HG03354 (cell line): ENCODE results near the gene ATP2B2.

ENCODE experiments used
- ATAC-seq: cut with Tn5 transposase; IDR thresholded peaks from one replicate; pipeline ENCODE4 v1.9.1; 2021; ENCODE audit warnings: mild to moderate bottlenecking; ENCODE audit not compliant: unreplicated experiment, poor library complexity, severe bottlenecking

The ATP2B2 gene

DNA sequence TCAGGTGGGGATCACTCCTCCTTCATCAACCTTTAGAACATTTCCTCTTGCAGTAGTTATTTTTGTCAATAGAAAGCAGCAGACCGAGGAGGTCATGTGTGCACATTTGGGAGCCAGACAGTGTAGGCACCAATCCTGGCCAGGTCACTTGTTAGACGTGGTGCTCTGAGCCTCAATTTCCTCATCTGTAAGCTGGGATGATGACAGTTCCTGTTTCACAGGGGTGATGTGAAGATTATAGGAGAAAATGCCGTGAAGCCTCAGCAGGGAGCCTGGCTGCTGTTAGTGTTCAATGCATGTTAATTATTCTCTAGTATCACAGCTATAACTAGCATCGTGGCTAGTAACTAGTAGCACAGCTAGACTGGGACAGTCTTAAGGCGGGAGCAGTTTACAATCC, 64.7 kb downstream of the ATP2B2 start:
- ATAC-seq = no peak

DNA sequence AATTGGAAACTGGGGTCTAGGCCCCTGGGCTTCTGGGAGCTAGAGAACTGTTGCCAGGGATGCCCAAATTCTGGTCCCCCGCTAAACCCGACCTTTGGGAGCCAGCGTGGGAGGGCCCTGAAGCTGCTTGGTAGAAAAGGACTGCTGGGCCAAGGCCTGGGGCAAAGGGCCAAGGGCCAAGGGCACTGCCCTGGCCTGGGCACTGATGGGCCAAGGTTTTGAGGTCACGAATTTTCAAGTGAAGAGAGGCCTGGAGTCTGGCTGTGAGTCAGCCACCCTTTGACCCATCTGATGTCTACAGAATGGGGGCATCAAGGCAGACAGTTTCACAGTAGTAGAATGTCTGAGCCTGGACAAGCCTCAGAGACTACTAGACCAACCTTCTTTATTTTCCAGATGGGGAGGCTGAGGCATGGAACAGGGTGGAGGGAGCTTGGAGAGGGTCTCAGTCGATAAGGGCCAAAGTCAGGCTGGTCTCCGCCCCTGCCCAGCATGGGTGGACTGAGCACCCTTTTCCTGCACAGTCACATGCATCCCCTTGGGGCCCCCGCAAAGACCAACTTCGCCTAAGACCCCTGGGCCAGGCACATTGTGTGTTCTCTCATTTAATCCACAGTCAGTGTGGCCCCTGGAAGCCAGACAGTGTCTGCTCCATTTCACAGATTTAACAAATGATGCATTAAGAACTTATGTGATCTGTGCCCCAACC, 66.3 kb downstream of the ATP2B2 start:
- ATAC-seq = no peak

GRCh38 chr3:10437995-10438901, 67.1 kb downstream of the ATP2B2 start:
- ATAC-seq = no peak

GRCh38 chr3:10437272-10437994, 68.0 kb downstream of the ATP2B2 start:
- no peak for ATAC-seq

- ATAC-seq = no peak
These were observed 69.5 kb downstream of the ATP2B2 start for GRCh38 chr3:10435850-10436249.

- ATAC-seq = no peak
These were observed 70.4 kb downstream of the ATP2B2 start for GRCh38 chr3:10434938-10435336.

DNA sequence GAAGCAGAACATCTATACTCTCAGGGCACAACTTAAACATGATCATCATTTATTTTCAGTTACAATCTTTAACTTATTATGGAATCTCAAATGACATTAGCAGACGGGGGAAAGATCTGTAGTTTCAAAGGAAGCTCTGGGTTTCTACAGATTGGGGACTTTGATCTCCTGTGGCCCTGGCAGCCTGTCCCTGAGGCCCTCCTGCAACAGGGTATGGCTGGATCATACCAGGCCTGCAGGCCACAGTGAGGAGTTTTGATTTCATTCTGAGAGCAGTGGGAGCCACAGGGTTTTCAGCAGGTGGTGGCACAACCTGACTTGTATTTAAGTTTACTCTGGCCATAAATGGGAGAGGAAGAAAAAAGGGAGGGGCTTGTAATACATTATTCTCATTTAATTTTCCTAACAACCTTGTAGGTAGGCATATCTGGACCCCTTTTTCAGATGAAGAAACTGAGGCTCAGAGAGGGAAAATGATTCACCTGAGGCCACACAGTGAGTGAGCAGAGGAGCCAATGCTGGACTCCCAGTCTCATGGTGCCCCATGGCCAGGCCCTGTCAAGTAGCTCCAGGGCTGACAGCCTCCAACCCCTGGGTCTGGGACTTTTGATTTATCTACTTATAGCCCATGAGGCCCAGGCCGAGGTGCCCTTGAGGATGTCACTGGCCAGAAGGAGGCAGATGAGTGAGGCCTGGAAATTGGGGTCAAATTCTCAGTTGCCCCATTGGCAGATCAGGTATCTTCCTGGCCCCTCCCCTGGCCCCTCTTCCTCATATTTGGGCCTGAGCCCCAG, 71.0 kb downstream of the ATP2B2 start:
- ATAC-seq = no peak

- ATAC-seq = no peak
These were observed 72.5 kb downstream of the ATP2B2 start for GRCh38 chr3:10432931-10433330.

- ATAC-seq = no peak
These were observed 73.1 kb downstream of the ATP2B2 start for GRCh38 chr3:10432156-10432845.

GRCh38 chr3:10430805-10431204, 74.6 kb downstream of the ATP2B2 start:
- ATAC-seq = no peak

DNA sequence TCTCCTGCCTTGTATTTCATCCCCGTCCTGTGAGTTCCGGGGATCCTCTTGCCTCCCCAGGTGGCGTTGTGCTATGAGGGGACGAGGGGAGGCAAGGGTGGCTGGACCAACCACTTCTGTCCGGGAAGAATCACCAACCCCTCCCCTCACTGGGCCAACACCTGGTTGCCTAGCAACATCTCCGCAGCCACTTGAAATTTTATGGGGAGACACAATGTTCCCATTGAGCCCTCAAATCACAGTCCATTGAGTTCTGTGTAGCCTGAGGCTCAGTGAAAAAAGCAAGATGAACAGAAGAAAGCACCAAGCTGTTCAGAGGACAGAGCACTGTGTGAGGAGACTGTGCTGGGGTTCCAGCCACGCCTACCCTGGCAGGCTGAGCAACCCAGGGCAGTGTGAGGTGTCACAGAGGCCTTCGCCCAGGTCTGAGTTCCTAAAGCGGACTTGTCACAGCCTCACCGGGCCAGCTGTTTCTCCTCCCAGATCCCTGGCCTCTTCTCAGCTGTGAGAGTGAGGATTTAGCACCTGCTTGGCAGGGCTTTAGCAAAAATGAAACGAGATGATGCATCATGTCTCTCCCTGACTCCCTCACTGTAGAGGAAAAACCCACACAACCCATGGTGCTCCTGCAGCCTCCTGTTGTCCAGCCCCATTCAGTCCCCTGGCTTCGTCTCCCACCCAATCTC, 76.8 kb downstream of the ATP2B2 start:
- no peak for ATAC-seq

DNA sequence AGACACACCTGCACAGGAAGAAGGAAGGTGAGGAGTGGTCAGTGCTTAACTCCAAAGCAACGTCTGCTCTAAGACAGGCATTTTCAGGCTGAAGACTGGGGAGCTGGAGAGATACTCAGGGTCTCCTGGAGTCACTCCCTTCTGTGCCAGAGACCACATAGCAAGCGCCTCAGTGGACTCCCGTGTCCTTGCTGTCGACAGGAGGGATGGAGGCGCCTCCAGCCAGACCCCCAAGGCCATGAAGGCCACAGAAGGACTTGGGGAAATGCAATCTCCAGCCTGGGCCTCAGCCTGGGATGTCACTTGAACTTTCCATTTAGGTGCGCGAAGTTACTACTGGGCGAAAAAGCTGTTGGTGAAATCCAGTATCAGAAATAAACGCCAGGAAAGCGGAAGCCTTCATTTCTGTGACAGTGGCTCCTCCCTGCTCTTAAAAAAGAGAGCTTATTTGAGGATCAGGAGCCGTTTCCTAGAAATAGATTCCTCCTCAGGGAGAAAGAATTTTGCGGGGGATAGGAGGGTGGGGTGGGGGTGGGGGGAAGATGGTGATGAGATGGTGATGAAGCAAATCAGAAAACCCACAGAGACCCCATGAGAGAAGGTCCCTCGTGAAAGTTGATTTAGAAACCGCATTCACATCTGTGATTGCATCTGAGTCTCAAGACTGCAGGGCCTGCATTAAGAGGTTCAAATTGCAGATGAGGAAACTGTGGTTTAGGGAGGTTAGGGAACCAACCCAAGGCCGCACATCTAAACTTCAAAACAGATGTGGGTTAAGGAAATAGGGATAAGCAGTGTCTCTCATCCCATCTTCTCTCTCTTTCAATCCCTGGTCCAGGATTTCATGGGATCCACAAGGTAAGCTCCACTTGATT, 78.8 kb downstream of the ATP2B2 start:
- ATAC-seq = no peak

GRCh38 chr3:10423171-10423882, 82.1 kb downstream of the ATP2B2 start:
- ATAC-seq = no peak

DNA sequence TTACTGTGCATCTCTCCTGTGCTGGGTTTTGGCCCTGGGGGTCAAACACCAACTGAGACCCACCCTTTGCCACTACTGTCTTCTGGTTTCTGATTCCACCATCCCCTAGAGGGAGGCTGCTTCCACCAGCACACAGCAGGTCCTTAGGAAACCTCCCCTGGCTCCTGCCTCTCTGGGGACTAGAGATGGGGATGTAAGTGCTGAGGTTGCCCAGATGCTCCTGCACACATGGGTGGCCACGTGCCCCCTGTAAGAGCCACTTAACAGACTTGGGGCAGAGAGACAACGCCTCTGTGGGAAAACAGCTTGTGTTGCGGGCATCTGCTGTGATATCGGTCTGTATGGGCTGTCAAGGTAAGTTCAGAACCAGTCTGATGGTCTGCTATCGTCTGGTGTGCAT, 83.4 kb downstream of the ATP2B2 start:
- no peak for ATAC-seq

DNA sequence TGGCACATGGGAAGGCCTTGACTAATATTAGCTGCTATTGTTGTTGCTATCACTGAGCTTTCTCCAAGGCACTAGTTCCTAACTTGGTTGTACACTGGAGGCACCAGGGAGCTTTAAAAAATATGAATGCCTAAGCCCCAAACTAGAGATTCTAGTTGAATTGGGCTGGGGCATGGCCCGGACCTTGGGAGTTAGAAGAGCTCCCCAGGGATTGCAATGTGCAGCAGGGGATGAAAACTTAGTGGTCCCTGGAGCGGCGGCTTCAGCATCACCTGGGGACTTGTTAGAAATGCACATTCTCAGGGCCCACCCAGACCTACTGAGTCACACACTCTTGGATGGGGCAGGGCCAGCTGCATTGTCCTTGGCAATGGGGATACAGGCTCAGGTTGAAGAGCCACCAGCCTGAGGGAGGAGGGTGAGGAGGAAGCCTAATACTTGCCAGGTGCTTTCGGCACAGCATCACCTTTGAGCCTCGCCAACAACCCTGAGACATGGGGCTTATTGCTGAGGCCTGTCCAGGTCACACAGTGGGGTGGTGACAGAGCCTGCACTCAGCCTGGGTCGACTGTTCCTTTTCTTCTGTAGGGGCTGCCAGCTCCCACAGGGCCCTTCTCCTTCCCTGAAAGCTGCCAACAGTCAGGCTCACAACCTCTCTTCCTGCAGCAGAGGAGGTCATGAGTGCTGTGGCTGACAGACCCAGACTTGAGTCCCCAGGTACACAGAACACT, 84.5 kb downstream of the ATP2B2 start:
- no peak for ATAC-seq

DNA sequence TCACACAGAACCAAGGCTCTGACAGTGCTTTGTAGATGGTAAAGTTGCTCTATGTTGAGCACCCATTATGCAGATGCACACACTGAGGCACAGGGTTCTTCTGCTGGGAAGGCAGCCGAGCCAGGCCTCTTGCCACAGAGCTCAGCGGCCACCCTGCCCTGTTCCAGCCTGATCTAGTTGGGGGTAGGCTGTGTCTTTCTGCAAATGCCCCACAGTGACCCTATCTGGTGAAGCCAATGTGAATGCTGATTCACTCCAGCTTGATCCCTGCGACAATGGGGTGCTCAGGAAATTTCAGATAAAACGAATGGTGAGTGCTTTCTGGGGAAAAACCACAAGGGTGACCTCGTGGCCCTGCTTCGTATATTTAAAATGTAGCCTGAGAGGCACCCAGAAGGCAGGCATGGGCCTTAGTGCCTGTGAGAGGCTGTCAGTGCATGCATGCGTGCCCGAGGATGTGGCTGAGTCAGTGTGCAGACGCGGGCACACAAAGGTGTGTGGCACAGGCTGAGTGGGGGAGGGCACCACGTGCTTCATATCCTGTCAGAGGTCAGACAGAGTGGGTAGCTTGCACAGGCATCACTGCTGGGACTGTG, 85.7 kb downstream of the ATP2B2 start:
- no peak for ATAC-seq
